DOHH2 (cell line): Measurements from ENCODE around the gene KRT38.
"Not testable (repeated sequence)": the region's sequence is repeated elsewhere in the genome, so short reads cannot be mapped to it uniquely, and the experiment has no call there.

Experiments
- CTCF ChIP-seq: fragments of 200-600 bp; sonication (generic); IDR thresholded peaks from one replicate; pipeline ENCODE4 v1.5.1; 2014; ENCODE audit warnings: antibody characterized with exemption, mild to moderate bottlenecking, low read depth, low read length; ENCODE audit not compliant: poor library complexity, severe bottlenecking
- EZH2phosphoT487 ChIP-seq: fragments of 200-600 bp; sonication (generic); IDR thresholded peaks from 2 replicates; pipeline ENCODE4 v1.6.1; 2017; ENCODE audit warnings: borderline replicate concordance, mild to moderate bottlenecking, antibody characterized with exemption, low read length, moderate library complexity, mixed read lengths

DNA sequence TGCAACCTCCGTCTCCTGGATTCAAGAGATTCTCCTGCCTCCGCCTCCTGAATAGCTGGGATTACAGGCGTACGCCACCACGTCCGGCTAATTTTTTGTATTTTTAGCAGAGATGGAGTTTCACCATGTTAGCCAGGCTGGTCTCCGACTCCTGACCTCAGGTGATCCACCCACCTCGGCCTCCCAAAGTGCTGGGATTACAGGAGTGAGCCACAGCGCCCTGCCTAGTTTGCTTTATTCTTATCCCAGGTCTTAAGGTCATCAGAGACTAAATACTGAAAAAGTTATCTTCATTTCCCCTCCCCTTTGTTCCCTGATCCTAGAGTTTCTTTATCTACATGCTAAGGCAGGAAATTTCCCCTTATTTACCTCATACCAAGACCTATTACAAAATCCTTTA lies 10.4 kb downstream of the KRT38 start:
- not testable (repeated sequence) for TF ChIP-seq CTCF, EZH2phosphoT487
